Thyroid gland (tissue), 4 donors: ENCODE data around the gene GALNT8.

Experiments
- POLR2A ChIP-seq, 2 donors: fragments of 450-650 bp; IDR thresholded peaks; one replicate each; pipeline ENCODE4 v1.6.1; 2017; ENCODE audit warnings: antibody characterized with exemption in 2 of 2, mild to moderate bottlenecking in 2 of 2, moderate library complexity in 1 of 2
- TF ChIP-seq, protein P1 (sequence below), 6 experiments: fragments of 200-600 bp in 3 of 6; fragments of 450-650 bp in 3 of 6; sonication (generic) in 3 of 6; IDR thresholded peaks; one replicate each; pipeline ENCODE4 v1.5.1; 2016 to 2019; ENCODE audit warnings: antibody characterized with exemption in 6 of 6, mild to moderate bottlenecking in 2 of 6, inconsistent platforms in 1 of 6, moderate library complexity in 1 of 6

- TF ChIP-seq, protein P1, sequence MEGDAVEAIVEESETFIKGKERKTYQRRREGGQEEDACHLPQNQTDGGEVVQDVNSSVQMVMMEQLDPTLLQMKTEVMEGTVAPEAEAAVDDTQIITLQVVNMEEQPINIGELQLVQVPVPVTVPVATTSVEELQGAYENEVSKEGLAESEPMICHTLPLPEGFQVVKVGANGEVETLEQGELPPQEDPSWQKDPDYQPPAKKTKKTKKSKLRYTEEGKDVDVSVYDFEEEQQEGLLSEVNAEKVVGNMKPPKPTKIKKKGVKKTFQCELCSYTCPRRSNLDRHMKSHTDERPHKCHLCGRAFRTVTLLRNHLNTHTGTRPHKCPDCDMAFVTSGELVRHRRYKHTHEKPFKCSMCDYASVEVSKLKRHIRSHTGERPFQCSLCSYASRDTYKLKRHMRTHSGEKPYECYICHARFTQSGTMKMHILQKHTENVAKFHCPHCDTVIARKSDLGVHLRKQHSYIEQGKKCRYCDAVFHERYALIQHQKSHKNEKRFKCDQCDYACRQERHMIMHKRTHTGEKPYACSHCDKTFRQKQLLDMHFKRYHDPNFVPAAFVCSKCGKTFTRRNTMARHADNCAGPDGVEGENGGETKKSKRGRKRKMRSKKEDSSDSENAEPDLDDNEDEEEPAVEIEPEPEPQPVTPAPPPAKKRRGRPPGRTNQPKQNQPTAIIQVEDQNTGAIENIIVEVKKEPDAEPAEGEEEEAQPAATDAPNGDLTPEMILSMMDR (IDR thresholded peaks at IDR 0.05) = no peak
- TF ChIP-seq POLR2A (IDR thresholded peaks at IDR 0.05) = no peak
Observed at GRCh38 chr12:4802841-4803240, 82.6 kb downstream of the GALNT8 start.
